Peyer's patch (tissue), 4 donors: ENCODE results near the gene NSG1.

ENCODE experiments used
- CTCF ChIP-seq, 6 experiments: fragments of 450-650 bp in 4 of 6; fragments of 200-600 bp in 2 of 6; sonication (generic) in 1 of 6; IDR thresholded peaks; one replicate each; pipeline ENCODE4 v1.5.1; 2017 to 2019; ENCODE audit warnings: antibody characterized with exemption in 6 of 6, mild to moderate bottlenecking in 3 of 6, moderate library complexity in 1 of 6
- POLR2A ChIP-seq, 2 donors: fragments of 450-650 bp; IDR thresholded peaks; one replicate each; pipeline ENCODE4 v1.5.1; 2017; ENCODE audit warnings: antibody characterized with exemption in 2 of 2, mild to moderate bottlenecking in 2 of 2, moderate library complexity in 2 of 2

- TF ChIP-seq CTCF (IDR thresholded peaks at IDR 0.05) (no peak), POLR2A (IDR thresholded peaks at IDR 0.05) (no peak)
Measured at GRCh38 chr4:4461850-4462249, 74.9 kb downstream of the NSG1 start.
